ENCODE results near the gene MEGF8. TPM values are rescaled to one million over a fixed set of nuclear protein-coding genes. Genes with fewer than 3 reads are reported as not detected.

MEGF8 gene
- total RNA-seq, 4 donors from 2014 or later = 12.5 to 150 (median 35.7) TPM

GRCh38 chr19:42361545-42361910 is 36.1 kb downstream of the MEGF8 start:
- no peak for TF ChIP-seq POLR2A (IDR thresholded peaks at IDR 0.05)
- TF ChIP-seq, protein P1, sequence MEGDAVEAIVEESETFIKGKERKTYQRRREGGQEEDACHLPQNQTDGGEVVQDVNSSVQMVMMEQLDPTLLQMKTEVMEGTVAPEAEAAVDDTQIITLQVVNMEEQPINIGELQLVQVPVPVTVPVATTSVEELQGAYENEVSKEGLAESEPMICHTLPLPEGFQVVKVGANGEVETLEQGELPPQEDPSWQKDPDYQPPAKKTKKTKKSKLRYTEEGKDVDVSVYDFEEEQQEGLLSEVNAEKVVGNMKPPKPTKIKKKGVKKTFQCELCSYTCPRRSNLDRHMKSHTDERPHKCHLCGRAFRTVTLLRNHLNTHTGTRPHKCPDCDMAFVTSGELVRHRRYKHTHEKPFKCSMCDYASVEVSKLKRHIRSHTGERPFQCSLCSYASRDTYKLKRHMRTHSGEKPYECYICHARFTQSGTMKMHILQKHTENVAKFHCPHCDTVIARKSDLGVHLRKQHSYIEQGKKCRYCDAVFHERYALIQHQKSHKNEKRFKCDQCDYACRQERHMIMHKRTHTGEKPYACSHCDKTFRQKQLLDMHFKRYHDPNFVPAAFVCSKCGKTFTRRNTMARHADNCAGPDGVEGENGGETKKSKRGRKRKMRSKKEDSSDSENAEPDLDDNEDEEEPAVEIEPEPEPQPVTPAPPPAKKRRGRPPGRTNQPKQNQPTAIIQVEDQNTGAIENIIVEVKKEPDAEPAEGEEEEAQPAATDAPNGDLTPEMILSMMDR (IDR thresholded peaks at IDR 0.05) = no peak
- no peak for DNase-seq
- Histone ChIP-seq H3K9me3 (no peaks in the 10 kb centered on the region), H3K4me1 (peaks cover 4 to 22% of the 10 kb centered on the region in 2 donors), H3K27me3 (no peaks in the 10 kb centered on the region), H3K36me3 (peaks cover 10 to 21% of the 10 kb centered on the region in 2 donors), H3K4me3 (replicated peaks in 1 of 3) (no peak overlapping the region), H3K27ac (peak overlapping the region; percentile 46 to 63 (median 51))
- intact Hi-C loops (cut with DNase I) = no loop called here
- WGBS, 2 donors = 81% methylated on average over 7 of the region's 7 CpGs

DNA sequence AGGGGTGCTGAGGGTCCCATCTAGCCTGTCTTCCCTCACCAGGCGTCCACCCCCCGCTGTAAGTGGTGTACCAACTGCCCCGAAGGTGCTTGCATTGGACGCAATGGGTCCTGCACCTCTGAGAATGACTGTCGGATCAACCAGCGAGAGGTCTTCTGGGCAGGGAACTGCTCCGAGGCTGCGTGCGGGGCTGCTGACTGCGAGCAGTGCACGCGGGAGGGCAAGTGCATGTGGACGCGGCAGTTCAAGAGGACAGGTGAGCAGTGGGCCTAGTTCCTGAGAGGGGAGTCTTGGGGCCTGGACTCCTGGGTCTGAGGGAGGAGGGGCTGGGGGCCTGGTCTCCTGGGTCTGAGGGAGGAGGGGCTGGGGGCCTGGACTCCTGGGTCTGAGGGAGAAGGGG is 36.9 kb downstream of the MEGF8 start:
- Histone ChIP-seq H3K4me3 (replicated peaks in 1 of 3) (no peak overlapping the region), H3K27ac (no peak overlapping the region), H3K4me1 (peaks cover 4 to 22% of the 10 kb centered on the region in 2 donors), H3K27me3 (no peaks in the 10 kb centered on the region), H3K36me3 (peaks cover 2 to 13% of the 10 kb centered on the region in 2 donors), H3K9me3 (no peaks in the 10 kb centered on the region)
- 94 to 98% methylated on average over 12 of the region's 14 CpGs for WGBS, 2 donors
- no peak for DNase-seq
- intact Hi-C loops (cut with DNase I) = no loop called here
- no peak for TF ChIP-seq POLR2A (IDR thresholded peaks at IDR 0.05)
- TF ChIP-seq, protein P1 (IDR thresholded peaks at IDR 0.05) = no peak

GRCh38 chr19:42362891-42363440 is 37.5 kb downstream of the MEGF8 start:
- 92 to 94% methylated on average over 13 of the region's 13 CpGs for WGBS, 2 donors
- no peak for DNase-seq
- H3K9me3 ChIP-seq = no peaks in the 10 kb centered on the region
- intact Hi-C loops (cut with DNase I) = no loop called here
- peaks cover 0 to 13% of the 10 kb centered on the region in 2 donors for H3K36me3 ChIP-seq
- no peak for TF ChIP-seq POLR2A (IDR thresholded peaks at IDR 0.05)
- TF ChIP-seq, protein P1 (IDR thresholded peaks at IDR 0.05) = no peak
- no peak overlapping the region for H3K27ac ChIP-seq
- no peaks in the 10 kb centered on the region for H3K27me3 ChIP-seq
- peaks cover 4 to 22% of the 10 kb centered on the region in 2 donors for H3K4me1 ChIP-seq
- H3K4me3 ChIP-seq (replicated peaks in 1 of 3) = no peak overlapping the region

GRCh38 chr19:42363614-42364346 is 38.3 kb downstream of the MEGF8 start:
- peaks cover 4 to 22% of the 10 kb centered on the region in 2 donors for H3K4me1 ChIP-seq
- H3K27me3 ChIP-seq = no peaks in the 10 kb centered on the region
- no peak for DNase-seq
- H3K4me3 ChIP-seq (replicated peaks in 1 of 3) = no peak overlapping the region
- intact Hi-C loops (cut with DNase I) = no loop called here
- no peak overlapping the region for H3K27ac ChIP-seq
- 85 to 90% methylated on average over 17 of the region's 17 CpGs for WGBS, 2 donors
- peaks cover 0 to 13% of the 10 kb centered on the region in 2 donors for H3K36me3 ChIP-seq
- TF ChIP-seq, protein P1 (IDR thresholded peaks at IDR 0.05) = no peak
- TF ChIP-seq POLR2A (IDR thresholded peaks at IDR 0.05) = no peak
- H3K9me3 ChIP-seq = no peaks in the 10 kb centered on the region

DNA sequence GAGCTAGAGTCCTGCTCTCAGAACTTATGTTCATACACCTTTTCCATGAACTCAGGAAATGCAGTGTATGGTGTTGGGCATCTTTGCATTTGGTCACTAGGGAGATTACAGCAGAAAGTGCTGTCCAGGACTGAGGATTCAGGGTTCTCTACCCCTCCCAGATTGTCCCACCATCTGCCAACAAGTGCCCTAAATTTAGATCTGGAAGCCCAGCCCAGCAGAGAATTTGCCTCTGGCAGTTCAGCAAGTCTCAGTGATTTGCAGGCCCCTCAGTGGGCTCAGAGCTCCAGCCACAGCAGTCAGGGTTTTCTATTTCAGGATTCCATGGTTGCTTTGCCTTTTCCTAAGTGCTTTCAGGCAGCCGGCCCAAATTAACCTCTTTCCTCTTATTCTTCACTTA is 41.2 kb downstream of the MEGF8 start:
- intact Hi-C loops (cut with DNase I) = no loop called here
- H3K9me3 ChIP-seq = no peaks in the 10 kb centered on the region
- no peak for TF ChIP-seq POLR2A (IDR thresholded peaks at IDR 0.05)
- TF ChIP-seq, protein P1 (IDR thresholded peaks at IDR 0.05) = no peak
- H3K4me3 ChIP-seq (replicated peaks in 1 of 3) = no peak overlapping the region
- H3K4me1 ChIP-seq = peaks cover under 1 to 10% of the 10 kb centered on the region in 2 donors
- H3K27me3 ChIP-seq = no peaks in the 10 kb centered on the region
- 65 to 81% methylated on average over 1 of the region's 1 CpG for WGBS, 2 donors
- no peak overlapping the region for H3K27ac ChIP-seq
- DNase-seq = no peak
- H3K36me3 ChIP-seq = peaks cover 0 to 13% of the 10 kb centered on the region in 2 donors
